GM19397 (cell line): ENCODE data around the gene TMEM86A.
"Not testable (repeated sequence)": the region's sequence is repeated elsewhere in the genome, so short reads cannot be mapped to it uniquely, and the experiment has no call there.

ENCODE experiments used
- ATAC-seq: cut with Tn5 transposase; IDR thresholded peaks from one replicate; pipeline ENCODE4 v1.9.1; 2021; ENCODE audit warnings: mild to moderate bottlenecking, moderate library complexity; ENCODE audit not compliant: unreplicated experiment

TMEM86A gene, protein sequence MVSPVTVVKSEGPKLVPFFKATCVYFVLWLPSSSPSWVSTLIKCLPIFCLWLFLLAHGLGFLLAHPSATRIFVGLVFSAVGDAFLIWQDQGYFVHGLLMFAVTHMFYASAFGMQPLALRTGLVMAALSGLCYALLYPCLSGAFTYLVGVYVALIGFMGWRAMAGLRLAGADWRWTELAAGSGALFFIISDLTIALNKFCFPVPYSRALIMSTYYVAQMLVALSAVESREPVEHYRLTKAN

GRCh38 chr11:18698341-18699268 lies at the start of gene TMEM86A:
TMEM86A (plus strand) TSS chr11:18698779; CDS start chr11:18698887, 108 bp downstream.
- peak; percentile 96 for ATAC-seq

GRCh38 chr11:18650353-18650752 lies 48.2 kb upstream of the TMEM86A start:
- no peak for ATAC-seq

GRCh38 chr11:18650859-18651557 lies 47.6 kb upstream of the TMEM86A start:
- no peak for ATAC-seq

- ATAC-seq, result no peak
These were observed 40.9 kb upstream of the TMEM86A start for GRCh38 chr11:18657673-18658072.

- ATAC-seq, result not testable (repeated sequence)
These were observed 33.2 kb upstream of the TMEM86A start for GRCh38 chr11:18665353-18665872.

GRCh38 chr11:18668131-18668530 lies 30.4 kb upstream of the TMEM86A start:
- ATAC-seq, result no peak

DNA sequence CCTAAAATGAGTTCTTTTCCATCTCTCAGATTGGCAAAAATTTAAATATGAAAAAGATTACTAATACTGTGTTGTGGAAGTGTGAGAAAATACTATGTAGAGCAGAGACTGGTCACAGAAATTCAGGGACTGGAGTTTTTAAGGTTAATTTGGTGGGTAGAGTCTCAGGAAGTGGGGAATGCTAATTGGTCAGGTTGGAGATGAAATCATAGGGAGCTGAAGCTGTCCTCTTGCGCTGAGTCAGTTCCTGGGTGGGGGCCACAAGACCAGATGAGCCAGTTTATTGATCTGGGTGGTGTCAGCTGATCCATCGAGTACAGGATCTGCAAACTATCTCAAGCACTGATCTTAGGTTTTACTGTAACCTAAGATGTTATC lies 29.4 kb upstream of the TMEM86A start:
- ATAC-seq, result no peak

DNA sequence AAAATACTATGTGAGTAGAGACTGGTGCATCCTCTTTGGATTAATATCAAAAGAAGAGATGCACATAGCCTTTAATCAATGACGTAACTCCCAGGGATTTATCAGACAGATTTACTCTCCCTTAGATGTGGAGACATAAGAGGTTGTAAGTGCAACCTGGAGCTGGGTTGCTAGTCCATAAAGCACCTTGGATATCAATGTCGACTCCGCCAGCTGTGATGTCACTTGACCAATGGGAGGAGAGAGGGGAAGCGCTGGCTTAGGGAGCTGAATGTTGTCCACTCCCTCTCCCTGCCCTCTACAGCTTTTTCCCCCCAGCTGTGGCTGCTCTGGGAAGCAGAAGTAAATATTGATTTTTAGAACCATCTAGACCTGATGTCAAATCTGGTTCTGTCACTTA lies 28.9 kb upstream of the TMEM86A start:
- no peak for ATAC-seq

DNA sequence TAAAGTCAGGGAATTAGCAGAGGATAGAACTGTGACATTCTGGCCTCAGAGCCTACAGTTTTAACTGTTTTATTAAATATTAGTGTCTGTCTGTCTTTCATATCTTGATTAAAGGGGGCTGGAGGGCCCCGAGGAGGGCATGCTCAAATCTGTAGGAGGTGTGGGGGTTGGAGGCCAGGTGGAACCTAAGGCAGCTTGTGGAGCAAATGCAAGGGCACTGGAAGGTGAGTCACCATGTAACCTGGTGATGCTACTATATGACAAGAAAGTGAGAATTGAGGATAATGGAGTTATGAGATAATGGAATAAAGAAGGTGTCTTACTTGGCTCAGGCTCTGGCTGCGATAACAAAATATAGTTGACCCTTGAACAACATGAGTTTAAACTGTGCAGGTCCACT lies 27.3 kb upstream of the TMEM86A start:
- no peak for ATAC-seq

- not testable (repeated sequence) for ATAC-seq
These were observed 26.4 kb upstream of the TMEM86A start for GRCh38 chr11:18672209-18672608.

DNA sequence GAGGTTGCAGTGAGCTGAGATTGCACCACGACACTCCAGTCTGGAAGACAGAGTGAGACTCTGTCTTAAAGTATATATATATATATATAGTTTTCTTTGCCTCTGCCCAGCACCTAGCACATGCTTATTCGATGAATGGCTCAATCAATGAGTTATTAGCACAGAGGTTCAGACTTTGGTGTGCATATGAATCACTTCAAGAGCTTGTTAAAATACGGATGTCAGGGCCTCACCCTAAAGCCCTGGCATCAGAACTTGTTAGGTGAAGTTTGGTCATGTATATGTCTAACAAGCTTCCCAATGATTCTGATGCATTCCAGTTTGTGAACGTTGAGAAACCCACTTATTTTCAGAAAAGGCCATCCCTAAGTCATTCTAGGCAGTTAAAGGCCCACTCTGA lies 21.8 kb upstream of the TMEM86A start:
- no peak for ATAC-seq

- no peak for ATAC-seq
These were observed 21.0 kb upstream of the TMEM86A start for GRCh38 chr11:18677560-18677959.

DNA sequence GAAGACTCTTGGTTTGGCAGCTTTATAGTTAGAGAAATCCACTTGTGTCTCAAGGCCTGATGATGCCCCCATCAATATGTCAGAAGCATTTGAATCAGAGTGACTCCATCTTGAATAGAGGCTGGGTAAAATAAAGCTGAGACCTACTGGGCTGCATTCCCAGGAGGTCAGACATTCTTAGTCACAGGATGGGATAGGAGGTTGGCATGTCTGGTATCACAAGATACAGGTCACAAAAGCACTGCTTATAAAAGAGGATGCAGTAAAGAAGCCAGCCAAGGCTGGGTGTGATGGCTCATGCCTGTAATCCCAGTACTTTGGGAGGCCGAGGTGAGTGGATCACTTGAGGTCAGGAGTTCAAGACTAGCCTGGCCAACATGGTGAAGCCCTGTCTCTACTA lies 16.6 kb upstream of the TMEM86A start:
- not testable (repeated sequence) for ATAC-seq

GRCh38 chr11:18682466-18682865 lies 16.1 kb upstream of the TMEM86A start:
- ATAC-seq, result no peak

DNA sequence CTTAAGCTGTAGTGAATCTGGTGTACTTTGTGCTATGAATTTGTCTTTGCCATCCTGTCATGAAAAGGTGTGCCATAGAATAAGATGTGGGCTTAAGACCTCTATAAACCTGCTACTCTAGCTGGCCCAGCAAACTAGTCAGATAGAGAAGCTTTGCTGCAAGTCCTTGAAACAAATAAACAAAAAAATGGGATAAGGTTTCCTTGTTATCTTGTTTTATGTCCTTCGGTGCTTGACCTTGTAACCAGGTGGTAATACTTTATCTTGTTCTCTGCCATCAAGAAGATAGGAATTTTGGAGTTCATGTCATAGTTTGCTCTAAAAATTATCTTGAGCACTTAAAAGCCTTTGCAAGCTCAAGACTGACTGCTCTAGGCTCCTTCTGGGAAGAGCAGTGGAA lies 14.3 kb upstream of the TMEM86A start:
- no peak for ATAC-seq

GRCh38 chr11:18691467-18692140 lies 7.0 kb upstream of the TMEM86A start:
- ATAC-seq, result not testable (repeated sequence)

GRCh38 chr11:18692941-18693760 lies 5.4 kb upstream of the TMEM86A start:
- ATAC-seq, result no peak

DNA sequence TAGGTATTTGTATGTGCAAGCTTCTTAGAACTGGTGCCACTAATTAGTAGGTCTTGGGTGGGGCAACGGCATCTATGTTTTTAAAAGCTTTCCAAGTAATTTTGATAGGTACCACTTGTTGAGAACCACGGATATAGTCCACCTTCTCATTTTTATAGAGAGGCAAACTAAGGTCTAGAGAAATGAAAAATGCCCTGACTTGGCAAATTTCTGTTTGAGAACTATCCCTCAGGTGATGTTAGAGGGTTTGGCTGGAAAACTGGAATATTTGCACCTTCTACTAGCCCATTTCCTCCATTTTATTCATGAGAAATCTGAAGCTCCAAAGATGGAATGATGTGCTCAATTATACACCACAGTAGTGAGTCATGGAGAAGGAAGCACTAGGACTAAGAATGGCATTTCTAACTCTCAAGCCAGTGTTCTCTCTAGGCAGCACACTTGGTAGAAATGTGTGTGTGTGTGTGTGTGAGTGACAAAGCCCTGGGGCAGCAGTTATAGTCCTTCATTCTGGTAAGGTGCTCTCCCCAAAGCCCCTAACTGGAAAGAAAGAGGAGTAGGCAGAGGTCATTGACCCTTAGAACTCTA lies 1.8 kb upstream of the TMEM86A start:
- no peak for ATAC-seq

DNA sequence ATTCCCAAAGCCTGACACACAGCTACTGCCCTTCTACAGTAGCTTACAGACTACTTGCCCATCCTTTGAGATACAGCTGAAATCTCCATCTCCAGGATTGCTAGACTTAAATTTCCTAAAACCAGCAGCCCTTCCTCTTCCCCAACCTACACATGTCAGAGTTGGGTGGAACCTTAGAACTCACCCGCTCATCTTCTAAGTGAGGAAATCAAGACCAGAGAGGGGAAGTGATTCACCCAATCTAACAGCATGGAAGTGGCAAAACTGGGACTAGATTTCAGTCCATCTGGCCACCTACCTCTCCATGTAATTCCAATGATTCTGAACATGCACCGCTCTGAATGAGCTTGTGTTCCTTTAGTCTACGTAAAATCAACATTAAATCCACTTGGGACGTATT lies 1.0 kb upstream of the TMEM86A start:
- ATAC-seq, result no peak

DNA sequence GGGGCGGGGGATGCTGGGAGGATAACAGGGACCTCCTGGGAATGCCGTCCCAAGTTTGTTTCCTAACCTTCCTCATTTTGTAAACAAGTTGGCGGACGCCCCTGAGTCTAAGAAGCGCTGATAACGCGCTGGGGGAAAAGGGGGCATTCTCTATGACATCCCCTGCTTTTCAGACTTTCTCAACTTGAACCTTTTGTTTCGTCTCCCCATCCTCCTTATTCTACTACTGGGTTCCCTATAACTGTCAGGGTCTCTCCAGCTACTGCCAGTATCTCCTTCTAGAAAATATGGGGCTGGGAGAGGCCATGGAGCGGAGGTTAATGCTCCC lies 654 bp downstream of the TMEM86A start:
- no peak for ATAC-seq
